Upper lobe of left lung (tissue), 4 donors: ENCODE data around the gene CCBE1.

ENCODE experiments used
- CTCF ChIP-seq, 6 experiments: fragments of 450-650 bp in 4 of 6; fragments of 200-600 bp in 2 of 6; sonication (generic) in 2 of 6; IDR thresholded peaks; one replicate each; pipeline ENCODE4 v1.5.1; 2016 to 2019; ENCODE audit warnings: antibody characterized with exemption in 6 of 6
- EP300 ChIP-seq, 4 donors: sonication (generic); formaldehyde crosslinking; IDR thresholded peaks; one replicate each; pipeline ENCODE4 v1.5.1; 2017; ENCODE audit warnings: antibody characterized with exemption in 4 of 4, control low read depth in 2 of 4
- POLR2A ChIP-seq, 4 donors: fragments of 450-650 bp; IDR thresholded peaks; one replicate each; pipeline ENCODE4 v1.5.1; 2016 to 2017; ENCODE audit warnings: antibody characterized with exemption in 4 of 4, mild to moderate bottlenecking in 2 of 4

GRCh38 chr18:59593291-59593717 is 103.9 kb downstream of the CCBE1 start:
- TF ChIP-seq CTCF (IDR thresholded peaks at IDR 0.05), result no peak
- no peak for TF ChIP-seq POLR2A (IDR thresholded peaks at IDR 0.05)
- TF ChIP-seq EP300 (IDR thresholded peaks at IDR 0.05), result no peak
